HEK293T (cell line): ENCODE data around the gene MAGI2.

Source experiments
- BHLHE40 ChIP-seq: fragments of 450-650 bp; IDR thresholded peaks from 2 replicates; pipeline ENCODE4 v1.6.1; 2016; ENCODE audit warnings: mild to moderate bottlenecking, moderate library complexity, borderline replicate concordance
- SP1 ChIP-seq: fragments of 450-650 bp; IDR thresholded peaks from 2 replicates; pipeline ENCODE4 v1.6.1; 2017

- no peak for TF ChIP-seq SP1
- TF ChIP-seq BHLHE40, result no peak
These were observed 1283.5 kb downstream of the MAGI2 start for GRCh38 chr7:78169992-78170391.
